K562 (cell line): ENCODE results near the gene MTA2. TPM values are rescaled to one million over a fixed set of nuclear protein-coding genes. Genes with fewer than 3 reads are reported as not detected.

Experiments
- CTCF ChIP-seq, 3 experiments: IDR thresholded peaks in 2 of 3; conservative IDR thresholded peaks in 1 of 3; 2 replicates each; pipeline ENCODE4 v1.5.1; 2011 to 2012; ENCODE audit warnings: low read length in 3 of 3, mild to moderate bottlenecking in 3 of 3, control low read depth in 2 of 3, improper control_type of control experiment in 1 of 3, inconsistent platforms in 1 of 3, low read depth in 1 of 3, mixed read lengths in 1 of 3, moderate library complexity in 1 of 3; ENCODE audit not compliant: insufficient read depth in 2 of 3
- ELK3 ChIP-seq: fragments of 450-650 bp; formaldehyde crosslinking; IDR thresholded peaks from 2 replicates; pipeline ENCODE4 v1.4.0; 2020; ENCODE audit warnings: mild to moderate bottlenecking
- FOSL1 ChIP-seq: fragments of 200-800 bp; sonication (Bioruptor generic); conservative IDR thresholded peaks from 2 replicates; pipeline ENCODE4 v1.6.1; 2016; ENCODE audit warnings: missing genetic modification characterization, missing compliant biosample characterization
- MAFK ChIP-seq: IDR thresholded peaks from 2 replicates; pipeline ENCODE4 v1.6.1; 2011; ENCODE audit warnings: low read length, improper control_type of control experiment
- NFYB ChIP-seq: IDR thresholded peaks from 2 replicates; pipeline ENCODE4 v1.6.1; 2011; ENCODE audit warnings: mild to moderate bottlenecking, moderate library complexity; ENCODE audit not compliant: insufficient read length; ENCODE audit errors: extremely low read depth
- PKNOX1 ChIP-seq: fragments of 450-650 bp; IDR thresholded peaks from 2 replicates; pipeline ENCODE4 v1.6.1; 2016
- SRSF9 ChIP-seq: fragments of 200-400 bp; formaldehyde crosslinking; IDR thresholded peaks from 2 replicates; pipeline ENCODE4 v1.6.1; 2017; ENCODE audit warnings: low read depth, low read length, borderline replicate concordance
- TAF15 ChIP-seq: fragments of 200-400 bp; formaldehyde crosslinking; IDR thresholded peaks from 2 replicates; pipeline ENCODE4 v1.6.1; 2017; ENCODE audit warnings: mild to moderate bottlenecking, low read depth, low read length, moderate library complexity
- ZBTB7A ChIP-seq: IDR thresholded peaks from 2 replicates; pipeline ENCODE4 v1.6.1; 2011; ENCODE audit warnings: low read depth, mild to moderate bottlenecking, low read length, moderate library complexity, borderline replicate concordance; ENCODE audit not compliant: control insufficient read depth
- ZKSCAN8 ChIP-seq: fragments of 200-800 bp; sonication (Bioruptor generic); IDR thresholded peaks from 2 replicates; pipeline ENCODE4 v1.6.1; 2016; ENCODE audit warnings: missing genetic modification characterization, missing compliant biosample characterization
- ZNF263 ChIP-seq: sonication (generic); formaldehyde crosslinking; IDR thresholded peaks from 2 replicates; pipeline ENCODE4 v1.8.0; 2022; ENCODE audit warnings: mild to moderate bottlenecking, missing genetic modification reagents, borderline replicate concordance
- ZNF282 ChIP-seq: sonication (generic); formaldehyde crosslinking; IDR thresholded peaks from 2 replicates; pipeline ENCODE4 v1.8.1; 2023; ENCODE audit warnings: missing genetic modification reagents
- ZNF407 ChIP-seq: fragments of 450-650 bp; IDR thresholded peaks from 2 replicates; pipeline ENCODE4 v1.6.1; 2016; ENCODE audit warnings: low read depth
- ZNF785 ChIP-seq: fragments of 250-450 bp; sonication (Bioruptor Pico); IDR thresholded peaks from 2 replicates; pipeline ENCODE4 v1.4.0; 2020; ENCODE audit warnings: mild to moderate bottlenecking
- polyA plus RNA-seq, 8 experiments: library from polyadenylated mRNA; depleted of rRNA in 4 of 8; stranded (reverse) in 5 of 8; unstranded in 3 of 8; fragments of >200 nt; fragmentation: Nextera tagmentation in 2 of 8; fragmentation: Illumina TruSeq in 1 of 8; extraction: Ambion mirVana in 2 of 8; extraction: Trizol in 1 of 8; gene quantifications; 2 replicates each; pipeline versions ENCODE4 v1.2.1 to v1.2.3, GENCODE V29; 2011 to 2014; ENCODE audit warnings: inconsistent platforms in 1 of 8, missing spikeins in 1 of 8
- total RNA-seq, 7 experiments: library from RNA; depleted of rRNA in 6 of 7; stranded (reverse); fragments of >200 nt in 6 of 7; fragmentation: Illumina TruSeq in 2 of 7; extraction: Trizol in 2 of 7; gene quantifications; 2 replicates each; pipeline versions ENCODE4 v1.2.1 to v1.2.3, GENCODE V29; 2011 to 2021; ENCODE audit warnings: low replicate concordance in 1 of 7

Gene MTA2
- total and polyA plus RNA-seq, 9 of the 15 experiments (the other 6 are each of a cell fraction or from before 2014, with no cell fraction given) = 6.2 to 220 (median 172) TPM

GRCh38 chr11:62614275-62614674 lies 12.6 kb upstream of the MTA2 start (continued):
- TF ChIP-seq CTCF (IDR thresholded peaks at IDR 0.05 in 2 of 3, conservative IDR thresholded peaks at IDR 0.05 in 1 of 3; ENCODE audit: insufficient read depth in 2 of 3, low read depth in 1 of 3, low read length in 3 of 3) (no peak), ZNF407 (no peak), MAFK (peak; percentile 61), ZNF263 (CRISPR knock-in tag) (peak; percentile 89), ZNF282 (no peak), TAF15 (no peak), SRSF9 (no peak), NFYB (no peak), ZKSCAN8 (CRISPR knock-in tag) (no peak), ELK3 (CRISPR knock-in tag) (no peak), ZNF785 (CRISPR knock-in tag) (no peak), PKNOX1 (peak; percentile 33; the same call in 1 of the 2 replicates), FOSL1 (tag) (peak; percentile 36), ZBTB7A (0 out of 2 replicates have a peak, but pooled peaks have one; percentile 15)
